DOHH2 (cell line): ENCODE measurements around the gene FBN3.

Source experiments
- H3F3A ChIP-seq: fragments of 200-600 bp; sonication (generic), shearing (Covaris generic); 2 replicates; pipeline ENCODE4 v1.6.0; 2016; ENCODE audit warnings: antibody characterized with exemption, mild to moderate bottlenecking; ENCODE audit not compliant: control insufficient read depth, insufficient read depth
- H3K27ac ChIP-seq: fragments of 200-600 bp; sonication (generic); 2 replicates; pipeline ENCODE4 v1.5.1; 2014; ENCODE audit warnings: low read depth, mild to moderate bottlenecking, low read length, moderate library complexity
- H3K27me3 ChIP-seq: fragments of 200-600 bp; sonication (generic); 2 replicates; pipeline ENCODE4 v1.6.1; 2014; ENCODE audit warnings: mild to moderate bottlenecking, low read length, mixed read lengths; ENCODE audit not compliant: control insufficient read depth
- H3K36me3 ChIP-seq: fragments of 200-600 bp; sonication (generic); 2 replicates; pipeline ENCODE4 v1.6.1; 2014; ENCODE audit warnings: mild to moderate bottlenecking, low read length, moderate library complexity, mixed read lengths; ENCODE audit not compliant: control insufficient read depth
- H3K4me1 ChIP-seq: fragments of 200-600 bp; sonication (generic); 2 replicates; pipeline ENCODE4 v1.6.1; 2014; ENCODE audit warnings: mild to moderate bottlenecking, low read length, mixed read lengths; ENCODE audit not compliant: control insufficient read depth
- H3K4me2 ChIP-seq: fragments of 200-600 bp; sonication (generic); 2 replicates; pipeline ENCODE4 v1.6.0; 2014; ENCODE audit warnings: mild to moderate bottlenecking, low read length, moderate library complexity
- H3K4me3 ChIP-seq: fragments of 200-600 bp; sonication (generic); 2 replicates; pipeline ENCODE4 v1.5.1; 2014; ENCODE audit warnings: mild to moderate bottlenecking, low read length, mixed read lengths
- H3K79me2 ChIP-seq: fragments of 200-600 bp; sonication (generic); 2 replicates; pipeline ENCODE4 v1.6.1; 2014; ENCODE audit warnings: mild to moderate bottlenecking, low read length, mixed read lengths; ENCODE audit not compliant: control insufficient read depth
- H3K9me2 ChIP-seq: fragments of 200-600 bp; sonication (generic); replicated peaks from 2 replicates; pipeline ENCODE4 v1.6.1; 2014; ENCODE audit warnings: mild to moderate bottlenecking, low read length, mixed read lengths; ENCODE audit not compliant: control insufficient read depth
- H3K9me3 ChIP-seq: fragments of 200-600 bp; sonication (generic); 2 replicates; pipeline ENCODE4 v1.6.1; 2014; ENCODE audit warnings: antibody characterized with exemption, low read length, mixed read lengths; ENCODE audit not compliant: control insufficient read depth, insufficient read depth
- H4K20me1 ChIP-seq: fragments of 200-600 bp; sonication (generic); 2 replicates; pipeline ENCODE4 v1.6.0; 2014; ENCODE audit warnings: low read depth, mild to moderate bottlenecking, antibody characterized with exemption, low read length, moderate library complexity; ENCODE audit not compliant: control insufficient read depth, insufficient read depth
- EZH2phosphoT487 ChIP-seq: fragments of 200-600 bp; sonication (generic); IDR thresholded peaks from 2 replicates; pipeline ENCODE4 v1.6.1; 2017; ENCODE audit warnings: borderline replicate concordance, mild to moderate bottlenecking, antibody characterized with exemption, low read length, moderate library complexity, mixed read lengths
- TF ChIP-seq, protein P1 (sequence below): fragments of 200-600 bp; sonication (generic); IDR thresholded peaks from one replicate; pipeline ENCODE4 v1.5.1; 2014; ENCODE audit warnings: antibody characterized with exemption, mild to moderate bottlenecking, low read depth, low read length; ENCODE audit not compliant: poor library complexity, severe bottlenecking

Gene FBN3

GRCh38 chr19:8132858-8133458, 16.4 kb downstream of the FBN3 start:
- H3K4me3 ChIP-seq, result no peak overlapping the region
- TF ChIP-seq EZH2phosphoT487, result no peak
- TF ChIP-seq, protein P1, sequence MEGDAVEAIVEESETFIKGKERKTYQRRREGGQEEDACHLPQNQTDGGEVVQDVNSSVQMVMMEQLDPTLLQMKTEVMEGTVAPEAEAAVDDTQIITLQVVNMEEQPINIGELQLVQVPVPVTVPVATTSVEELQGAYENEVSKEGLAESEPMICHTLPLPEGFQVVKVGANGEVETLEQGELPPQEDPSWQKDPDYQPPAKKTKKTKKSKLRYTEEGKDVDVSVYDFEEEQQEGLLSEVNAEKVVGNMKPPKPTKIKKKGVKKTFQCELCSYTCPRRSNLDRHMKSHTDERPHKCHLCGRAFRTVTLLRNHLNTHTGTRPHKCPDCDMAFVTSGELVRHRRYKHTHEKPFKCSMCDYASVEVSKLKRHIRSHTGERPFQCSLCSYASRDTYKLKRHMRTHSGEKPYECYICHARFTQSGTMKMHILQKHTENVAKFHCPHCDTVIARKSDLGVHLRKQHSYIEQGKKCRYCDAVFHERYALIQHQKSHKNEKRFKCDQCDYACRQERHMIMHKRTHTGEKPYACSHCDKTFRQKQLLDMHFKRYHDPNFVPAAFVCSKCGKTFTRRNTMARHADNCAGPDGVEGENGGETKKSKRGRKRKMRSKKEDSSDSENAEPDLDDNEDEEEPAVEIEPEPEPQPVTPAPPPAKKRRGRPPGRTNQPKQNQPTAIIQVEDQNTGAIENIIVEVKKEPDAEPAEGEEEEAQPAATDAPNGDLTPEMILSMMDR, result no peak
- H3K9me3 ChIP-seq, result no peaks in the 10 kb centered on the region
- H3K4me2 ChIP-seq, result no peak overlapping the region
- H3K79me2 ChIP-seq, result no peaks in the 10 kb centered on the region
- H3K27ac ChIP-seq, result no peak overlapping the region
- H3K9me2 ChIP-seq, result no peaks in the 10 kb centered on the region
- no peaks in the 10 kb centered on the region for H4K20me1 ChIP-seq
- H3K4me1 ChIP-seq, result no peaks in the 10 kb centered on the region
- no peaks in the 10 kb centered on the region for H3F3A ChIP-seq
- H3K36me3 ChIP-seq, result no peaks in the 10 kb centered on the region
- H3K27me3 ChIP-seq, result no peaks in the 10 kb centered on the region

DNA sequence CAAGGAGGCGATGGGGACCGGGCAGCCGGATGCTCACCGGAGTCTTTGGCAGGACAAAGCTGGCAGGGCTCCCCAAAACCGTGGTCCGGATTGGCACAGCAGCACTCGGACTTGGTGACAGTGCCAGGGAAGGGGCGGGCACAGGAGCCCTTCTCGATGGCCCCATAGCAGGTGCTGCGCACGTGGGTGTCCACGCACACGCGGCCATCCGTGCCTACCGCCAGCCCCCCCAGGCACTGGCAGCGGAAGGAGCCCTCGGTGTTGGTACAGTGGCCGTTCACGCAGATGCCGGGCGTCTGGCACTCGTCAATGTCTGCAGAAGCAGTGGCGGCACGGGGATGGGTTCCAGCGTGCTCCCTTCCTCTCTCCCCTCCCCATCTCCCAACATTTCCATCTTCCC, 17.9 kb downstream of the FBN3 start:
- Histone ChIP-seq H3K36me3 (no peaks in the 10 kb centered on the region), H3K9me2 (no peaks in the 10 kb centered on the region), H3F3A (no peaks in the 10 kb centered on the region), H3K27me3 (no peaks in the 10 kb centered on the region), H3K79me2 (no peaks in the 10 kb centered on the region), H3K4me1 (no peaks in the 10 kb centered on the region), H4K20me1 (no peaks in the 10 kb centered on the region), H3K4me2 (no peak overlapping the region), H3K27ac (no peak overlapping the region), H3K4me3 (no peak overlapping the region), H3K9me3 (no peaks in the 10 kb centered on the region)
- TF ChIP-seq, protein P1, result no peak
- TF ChIP-seq EZH2phosphoT487, result no peak

DNA sequence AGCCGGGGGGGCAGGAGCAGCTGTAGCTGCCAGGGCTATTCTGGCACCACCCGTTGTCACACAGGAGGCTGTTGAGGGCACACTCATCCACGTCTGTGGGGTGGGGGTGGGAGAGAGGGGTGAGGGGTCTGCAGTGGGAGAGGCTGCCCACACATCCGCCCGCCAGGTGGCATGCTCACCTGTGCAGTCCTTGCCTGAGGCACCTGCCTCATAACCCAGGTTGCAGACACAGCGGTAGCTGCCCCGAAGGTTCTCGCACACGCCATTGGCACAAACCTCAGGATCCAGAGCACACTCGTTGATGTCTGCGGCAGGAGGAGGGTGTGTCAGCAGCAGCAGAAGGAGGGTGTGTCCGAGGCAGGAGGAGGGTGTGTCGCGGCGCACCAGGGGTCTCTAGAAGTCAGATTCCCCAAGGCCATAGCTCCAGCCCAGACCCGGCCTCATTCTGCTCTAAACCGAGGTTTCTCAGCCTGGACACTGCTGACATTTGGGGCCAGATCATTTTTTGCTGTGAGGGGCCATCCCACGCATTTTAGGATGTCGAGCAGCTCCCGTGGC, 20.3 kb downstream of the FBN3 start:
- Histone ChIP-seq H3K36me3 (no peaks in the 10 kb centered on the region), H3K27me3 (no peaks in the 10 kb centered on the region)

More for the DNA sequence above, 20.3 kb downstream of the FBN3 start:
- H4K20me1 ChIP-seq, result no peaks in the 10 kb centered on the region
- TF ChIP-seq, protein P1, result no peak
- no peak for TF ChIP-seq EZH2phosphoT487
- H3K4me1 ChIP-seq, result no peaks in the 10 kb centered on the region
- H3F3A ChIP-seq, result no peaks in the 10 kb centered on the region
- no peaks in the 10 kb centered on the region for H3K9me3 ChIP-seq
- no peaks in the 10 kb centered on the region for H3K9me2 ChIP-seq
- no peaks in the 10 kb centered on the region for H3K79me2 ChIP-seq
- H3K27ac ChIP-seq, result no peak overlapping the region
- no peak overlapping the region for H3K4me2 ChIP-seq
- no peak overlapping the region for H3K4me3 ChIP-seq
